Measurements from ENCODE around the gene CREM. TPM values are rescaled to one million over a fixed set of nuclear protein-coding genes. Genes with fewer than 3 reads are reported as not detected.

The CREM gene
- total RNA-seq, 2 experiments from 2014 or later: 32.2 to 38.1 TPM

- Histone ChIP-seq H3K9me3 (ENCODE audit: low read length) (no peaks in the 10 kb centered on the region), H4K20me1 (ENCODE audit: insufficient read depth, low read length) (no peaks in the 10 kb centered on the region), H3K4me1 (ENCODE audit: insufficient read depth, low read length, poor library complexity, severe bottlenecking) (no peaks in the 10 kb centered on the region), H3K79me2 (ENCODE audit: insufficient read depth, low read depth, low read length) (no peaks in the 10 kb centered on the region), H3K27ac (ENCODE audit: low read depth, low read length, poor library complexity, severe bottlenecking) (no peak overlapping the region), H3K4me2 (ENCODE audit: low read length) (no peak overlapping the region), H2AFZ (ENCODE audit: low read length) (no peak overlapping the region), H3K9me2 (ENCODE audit: insufficient read depth, low read length) (no peaks in the 10 kb centered on the region), H3K36me3 (ENCODE audit: insufficient read depth, low read length) (no peaks in the 10 kb centered on the region), H3K4me3 (ENCODE audit: low read depth, low read length, poor library complexity, severe bottlenecking) (no peak overlapping the region)
- intact Hi-C loops (cut with micrococcal nuclease; ENCODE audit: unreplicated experiment): loop anchor here (10.0 kb wide), 1 partner anchor 1651 kb away; no protein-coding TSS in a partner anchor
- CTCF ChIA-PET (ENCODE audit: unreplicated experiment): no interaction called here
- POLR2A ChIA-PET: interaction anchor here (0.7 kb wide), 1 partner anchor 112 kb away, joined by 3 read pairs; no protein-coding TSS in a partner anchor
- TF ChIP-seq EZH2phosphoT487 (IDR thresholded peaks at IDR 0.05; ENCODE audit: borderline replicate concordance, low read depth, low read length): no peak
- no peak for TF ChIP-seq CTCF (conservative IDR thresholded peaks at IDR 0.05; ENCODE audit: low read length)
- no peak for DNase-seq (ENCODE audit: low spot score)
- no TSS peak for BruUV-seq (replicated peaks)
These were observed 107.4 kb downstream of the CREM start for GRCh38 chr10:35234073-35234472.

DNA sequence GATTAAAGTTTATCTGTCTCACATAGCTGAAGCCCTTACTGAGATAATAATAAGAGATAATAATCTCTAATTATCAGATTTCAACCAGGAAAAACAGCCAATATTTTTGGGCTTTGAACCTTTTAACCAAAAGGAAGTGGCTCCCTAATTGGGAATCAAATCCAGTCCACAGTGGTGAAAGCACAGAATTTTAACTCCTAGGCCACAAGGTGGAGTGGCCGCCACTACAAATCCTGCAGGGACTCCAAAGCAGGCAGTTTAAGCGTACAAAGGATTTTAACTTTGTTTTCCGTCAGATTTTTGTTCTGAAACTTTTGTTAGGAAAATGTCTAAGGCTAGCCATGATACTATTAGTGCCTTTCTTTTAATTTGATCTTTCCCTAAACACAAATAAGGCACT is 110.1 kb downstream of the CREM start:
- no peaks in the 10 kb centered on the region for H3K9me2 ChIP-seq (ENCODE audit: insufficient read depth, low read length)
- no TSS peak for BruUV-seq (replicated peaks)
- H3K4me1 ChIP-seq (ENCODE audit: insufficient read depth, low read length, poor library complexity, severe bottlenecking): no peaks in the 10 kb centered on the region
- no peaks in the 10 kb centered on the region for H3K36me3 ChIP-seq (ENCODE audit: insufficient read depth, low read length)
- no peak overlapping the region for H3K4me3 ChIP-seq (ENCODE audit: low read depth, low read length, poor library complexity, severe bottlenecking)
- intact Hi-C loops (cut with micrococcal nuclease; ENCODE audit: unreplicated experiment): loop anchor here (10.0 kb wide), 1 partner anchor 1648 kb away; no protein-coding TSS in a partner anchor
- no peaks in the 10 kb centered on the region for H4K20me1 ChIP-seq (ENCODE audit: insufficient read depth, low read length)
- H3K9me3 ChIP-seq (ENCODE audit: low read length): no peaks in the 10 kb centered on the region
- H3K27ac ChIP-seq (ENCODE audit: low read depth, low read length, poor library complexity, severe bottlenecking): no peak overlapping the region
- ChIA-PET POLR2A (interaction anchor here (0.9 kb wide), 1 partner anchor 25 kb away, joined by 3 read pairs; no protein-coding TSS in a partner anchor), CTCF (ENCODE audit: unreplicated experiment) (no interaction called here)
- H2AFZ ChIP-seq (ENCODE audit: low read length): no peak overlapping the region
- no peaks in the 10 kb centered on the region for H3K79me2 ChIP-seq (ENCODE audit: insufficient read depth, low read depth, low read length)
- DNase-seq (ENCODE audit: low spot score): no peak
- TF ChIP-seq EZH2phosphoT487 (IDR thresholded peaks at IDR 0.05; ENCODE audit: borderline replicate concordance, low read depth, low read length) (no peak), CTCF (conservative IDR thresholded peaks at IDR 0.05; ENCODE audit: low read length) (peak; percentile 44)
- no peak overlapping the region for H3K4me2 ChIP-seq (ENCODE audit: low read length)

GRCh38 chr10:35237766-35238512 is 111.3 kb downstream of the CREM start:
- no peaks in the 10 kb centered on the region for H3K36me3 ChIP-seq (ENCODE audit: insufficient read depth, low read length)
- no peaks in the 10 kb centered on the region for H3K4me1 ChIP-seq (ENCODE audit: insufficient read depth, low read length, poor library complexity, severe bottlenecking)
- no peaks in the 10 kb centered on the region for H3K9me2 ChIP-seq (ENCODE audit: insufficient read depth, low read length)
- H4K20me1 ChIP-seq (ENCODE audit: insufficient read depth, low read length): no peaks in the 10 kb centered on the region
- POLR2A ChIA-PET: interaction anchor here (0.6 kb wide), 1 partner anchor 87 kb away, joined by 4 read pairs; no protein-coding TSS in a partner anchor
- CTCF ChIA-PET (ENCODE audit: unreplicated experiment): no interaction called here
- H3K4me2 ChIP-seq (ENCODE audit: low read length): no peak overlapping the region
- H3K4me3 ChIP-seq (ENCODE audit: low read depth, low read length, poor library complexity, severe bottlenecking): no peak overlapping the region
- no peak for DNase-seq (ENCODE audit: low spot score)
- intact Hi-C loops (cut with micrococcal nuclease; ENCODE audit: unreplicated experiment): loop anchor here (10.0 kb wide), 1 partner anchor 1647 kb away; no protein-coding TSS in a partner anchor
- no peaks in the 10 kb centered on the region for H3K9me3 ChIP-seq (ENCODE audit: low read length)
- TF ChIP-seq EZH2phosphoT487 (IDR thresholded peaks at IDR 0.05; ENCODE audit: borderline replicate concordance, low read depth, low read length): no peak
- TF ChIP-seq CTCF (conservative IDR thresholded peaks at IDR 0.05; ENCODE audit: low read length): no peak
- no TSS peak for BruUV-seq (replicated peaks)
- H2AFZ ChIP-seq (ENCODE audit: low read length): no peak overlapping the region
- H3K27ac ChIP-seq (ENCODE audit: low read depth, low read length, poor library complexity, severe bottlenecking): no peak overlapping the region
- H3K79me2 ChIP-seq (ENCODE audit: insufficient read depth, low read depth, low read length): no peaks in the 10 kb centered on the region
